GM12865 (cell line): ENCODE data around the gene ACOT13.
"Not testable (repeated sequence)": the region's sequence is repeated elsewhere in the genome, so short reads cannot be mapped to it uniquely, and the experiment has no call there.

Experiments
- DNase-seq: peaks from one replicate; pipeline ENCODE4 v3.0.0; 2010; ENCODE audit warnings: low read depth
- H3K4me3 ChIP-seq: 2 replicates; pipeline ENCODE4 v1.5.1; 2011; ENCODE audit warnings: mild to moderate bottlenecking, low read depth, low read length, control low read depth
- CTCF ChIP-seq: IDR thresholded peaks from 2 replicates; pipeline ENCODE4 v1.5.1; 2011; ENCODE audit warnings: low read length, control low read depth, low read depth, inconsistent platforms; ENCODE audit not compliant: insufficient read depth; ENCODE audit errors: missing control alignments

ACOT13 gene

GRCh38 chr6:24672620-24673182 lies 5.8 kb downstream of the ACOT13 start:
- TF ChIP-seq CTCF: no peak
- no peak for DNase-seq
- H3K4me3 ChIP-seq: no peak overlapping the region

- no peak overlapping the region for H3K4me3 ChIP-seq
These were observed 6.7 kb downstream of the ACOT13 start for GRCh38 chr6:24673625-24674024.

GRCh38 chr6:24678792-24679352 lies 12.0 kb downstream of the ACOT13 start:
- DNase-seq, H3K4me3 ChIP-seq: not testable (repeated sequence)

More at GRCh38 chr6:24673625-24674024, 6.7 kb downstream of the ACOT13 start:
- DNase-seq: no peak
- TF ChIP-seq CTCF: no peak

GRCh38 chr6:24680582-24680981 lies 13.7 kb downstream of the ACOT13 start:
- no peak for DNase-seq
- no peak overlapping the region for H3K4me3 ChIP-seq
- no peak for TF ChIP-seq CTCF

GRCh38 chr6:24683297-24684296 lies 16.7 kb downstream of the ACOT13 start:
- no peak for TF ChIP-seq CTCF
- DNase-seq: no peak
- no peak overlapping the region for H3K4me3 ChIP-seq

GRCh38 chr6:24686408-24686807 lies 19.5 kb downstream of the ACOT13 start:
- no peak for DNase-seq
- H3K4me3 ChIP-seq: no peak overlapping the region
- no peak for TF ChIP-seq CTCF

GRCh38 chr6:24686946-24687345 lies 20.1 kb downstream of the ACOT13 start:
- DNase-seq: no peak
- TF ChIP-seq CTCF: no peak
- H3K4me3 ChIP-seq: no peak overlapping the region
